ENCODE measurements around the gene NMNAT3. TPM values are rescaled to one million over a fixed set of nuclear protein-coding genes. Genes with fewer than 3 reads are reported as not detected.

The NMNAT3 gene
- 0.27 and 0.86 TPM in 2 replicates for total RNA-seq

GRCh38 chr3:139677388-139678155, at the start of gene NMNAT3:
NMNAT3 (minus strand) TSS chr3:139677972; CDS start chr3:139627724, 50,248 bp downstream.

Small RNA genes within 50 kb of the gene (small RNA-seq; reads per million reads assigned to genes)
- gene RN7SL724P: not detected

Other genes starting within 250 kb of the NMNAT3 start
- not detected in 2 replicates for gene RBP2, start 201.5 kb downstream of the NMNAT3 start, total RNA-seq
- gene RBP1, start 138.2 kb downstream of the NMNAT3 start, total RNA-seq: 0.80 and 2.3 TPM in 2 replicates

Data from thoracic aorta endothelial cell (primary cell).